K562 treated with DMSO at 1 percent for 4 hours (cell line): Measurements from ENCODE around the gene DLGAP5. TPM values are rescaled to one million over a fixed set of nuclear protein-coding genes. Genes with fewer than 3 reads are reported as not detected.

Experiments used
- total RNA-seq: library from RNA; unstranded; fragments of 300-600 nt; gene quantifications from 2 replicates; pipeline ENCODE4 v1.2.3, GENCODE V29; 2022; ENCODE audit not compliant: insufficient read depth

DLGAP5 gene, protein sequence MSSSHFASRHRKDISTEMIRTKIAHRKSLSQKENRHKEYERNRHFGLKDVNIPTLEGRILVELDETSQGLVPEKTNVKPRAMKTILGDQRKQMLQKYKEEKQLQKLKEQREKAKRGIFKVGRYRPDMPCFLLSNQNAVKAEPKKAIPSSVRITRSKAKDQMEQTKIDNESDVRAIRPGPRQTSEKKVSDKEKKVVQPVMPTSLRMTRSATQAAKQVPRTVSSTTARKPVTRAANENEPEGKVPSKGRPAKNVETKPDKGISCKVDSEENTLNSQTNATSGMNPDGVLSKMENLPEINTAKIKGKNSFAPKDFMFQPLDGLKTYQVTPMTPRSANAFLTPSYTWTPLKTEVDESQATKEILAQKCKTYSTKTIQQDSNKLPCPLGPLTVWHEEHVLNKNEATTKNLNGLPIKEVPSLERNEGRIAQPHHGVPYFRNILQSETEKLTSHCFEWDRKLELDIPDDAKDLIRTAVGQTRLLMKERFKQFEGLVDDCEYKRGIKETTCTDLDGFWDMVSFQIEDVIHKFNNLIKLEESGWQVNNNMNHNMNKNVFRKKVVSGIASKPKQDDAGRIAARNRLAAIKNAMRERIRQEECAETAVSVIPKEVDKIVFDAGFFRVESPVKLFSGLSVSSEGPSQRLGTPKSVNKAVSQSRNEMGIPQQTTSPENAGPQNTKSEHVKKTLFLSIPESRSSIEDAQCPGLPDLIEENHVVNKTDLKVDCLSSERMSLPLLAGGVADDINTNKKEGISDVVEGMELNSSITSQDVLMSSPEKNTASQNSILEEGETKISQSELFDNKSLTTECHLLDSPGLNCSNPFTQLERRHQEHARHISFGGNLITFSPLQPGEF
- total RNA-seq: 21.8 and 25.1 TPM in 2 replicates

DNA sequence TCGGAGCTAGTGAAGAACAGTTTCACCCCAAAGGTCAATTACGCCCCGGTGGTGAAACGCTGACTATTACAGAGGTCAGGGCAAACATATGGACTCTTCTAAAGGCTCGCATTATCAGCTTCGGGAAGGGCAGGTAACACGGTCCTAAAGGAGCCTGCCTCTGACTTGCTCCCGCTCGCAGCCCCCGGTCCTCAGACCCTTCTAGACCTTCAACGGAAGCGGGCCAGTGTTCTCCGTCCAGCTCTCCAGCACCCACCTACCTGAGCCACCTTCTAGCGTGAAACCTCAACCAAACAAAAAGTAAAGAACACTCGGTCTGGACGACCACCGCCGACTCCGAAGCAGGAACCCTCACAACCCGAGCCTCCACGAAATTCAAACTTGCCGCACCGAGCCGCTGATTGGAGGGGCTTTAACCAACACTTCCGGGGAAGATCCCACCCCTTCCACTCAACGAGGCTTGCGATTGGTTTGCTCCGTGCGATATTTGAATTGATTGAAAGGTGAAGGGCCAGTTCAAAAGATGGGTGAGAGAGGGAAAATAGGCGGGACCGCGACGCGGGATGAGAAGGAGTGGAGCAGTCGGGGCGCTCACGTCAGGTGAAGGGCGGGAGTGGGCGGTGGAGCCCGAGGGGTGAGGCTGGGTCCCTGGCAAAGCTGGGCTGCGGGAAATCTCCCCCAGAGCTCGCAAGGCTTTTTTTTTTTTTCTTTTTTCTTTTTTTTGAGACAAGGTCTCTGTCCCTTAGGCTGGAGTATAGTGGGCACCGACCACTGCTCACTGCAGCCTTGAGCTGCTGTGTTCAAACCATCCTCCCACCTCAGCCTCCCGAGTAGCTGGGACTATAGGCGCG is at the start of gene DLGAP5:
TSS of gene DLGAP5 (minus strand) at position 383 of the 851 bp plus-strand sequence. CDS start 2,406 bp downstream, outside the sequence.

DNA sequence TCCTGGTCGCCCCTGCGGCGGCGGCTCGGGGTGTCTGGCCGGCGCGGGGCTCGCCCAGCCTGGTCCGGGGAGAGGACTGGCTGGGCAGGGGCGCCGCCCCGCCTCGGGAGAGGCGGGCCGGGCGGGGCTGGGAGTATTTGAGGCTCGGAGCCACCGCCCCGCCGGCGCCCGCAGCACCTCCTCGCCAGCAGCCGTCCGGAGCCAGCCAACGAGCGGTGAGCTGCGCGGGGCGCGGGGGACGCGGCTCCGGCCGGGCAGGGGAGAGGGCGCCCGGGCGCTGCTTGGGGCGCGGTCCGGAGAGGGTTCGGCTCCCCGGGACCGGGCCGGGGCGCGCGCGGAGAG is 62.3 kb downstream of the DLGAP5 start, which contains the start of gene LGALS3:
TSS of gene LGALS3 (plus strand) at position 167 of the 342 bp plus-strand sequence. CDS start 8,122 bp downstream, outside the sequence.

Other genes with a start within 250 kb of the DLGAP5 start
- gene WDHD1, start 164.5 kb downstream of the DLGAP5 start, total RNA-seq: 7.2 and 12.5 TPM in 2 replicates
- gene SOCS4, start 164.3 kb downstream of the DLGAP5 start, total RNA-seq: 5.3 and 6.7 TPM in 2 replicates
- gene MAPK1IP1L, start 139.9 kb downstream of the DLGAP5 start, total RNA-seq: 28.1 and 30.6 TPM in 2 replicates
- gene LGALS3, start 62.3 kb downstream of the DLGAP5 start, total RNA-seq: 18.2 and 22.6 TPM in 2 replicates
- gene FBXO34, start 79.8 kb upstream of the DLGAP5 start, total RNA-seq: 13.3 and 16.1 TPM in 2 replicates
- gene ATG14, start 220.2 kb upstream of the DLGAP5 start, total RNA-seq: 2.1 and 3.1 TPM in 2 replicates
- gene TBPL2, start 249.0 kb upstream of the DLGAP5 start, total RNA-seq: not detected in 2 replicates